Measurements from ENCODE around the gene TP53I11.

The TP53I11 gene

GRCh38 chr11:44950625-44951476, at the start of gene TP53I11:
Gene TP53I11, minus strand, starts transcription at chr11:44950883. Its CDS starts 12,548 bp downstream, at chr11:44938335.
- H3K4me3 ChIP-seq (ENCODE audit: control insufficient read depth, low read depth, low read length): peak within 1 kb of the TSS; percentile 61
- peak; percentile 37 for TF ChIP-seq CTCF (IDR thresholded peaks at IDR 0.05; ENCODE audit: control insufficient read depth, insufficient read depth, low read depth, low read length, missing control alignments)

GRCh38 chr11:44999068-44999467, 48.4 kb upstream of the TP53I11 start:
- no peak for TF ChIP-seq CTCF (IDR thresholded peaks at IDR 0.05; ENCODE audit: control insufficient read depth, insufficient read depth, low read depth, low read length, missing control alignments)
- H3K4me3 ChIP-seq (ENCODE audit: control insufficient read depth, low read depth, low read length): no peak overlapping the region
- DNase-seq (ENCODE audit: low read depth): no peak

More at GRCh38 chr11:44950625-44951476, at the start of gene TP53I11:
- DNase-seq (ENCODE audit: low read depth): no peak

GRCh38 chr11:44998051-44998450, 47.4 kb upstream of the TP53I11 start:
- DNase-seq (ENCODE audit: low read depth): no peak
- no peak overlapping the region for H3K4me3 ChIP-seq (ENCODE audit: control insufficient read depth, low read depth, low read length)
- no peak for TF ChIP-seq CTCF (IDR thresholded peaks at IDR 0.05; ENCODE audit: control insufficient read depth, insufficient read depth, low read depth, low read length, missing control alignments)

- no peak overlapping the region for H3K4me3 ChIP-seq (ENCODE audit: control insufficient read depth, low read depth, low read length)
- no peak for DNase-seq (ENCODE audit: low read depth)
- TF ChIP-seq CTCF (IDR thresholded peaks at IDR 0.05; ENCODE audit: control insufficient read depth, insufficient read depth, low read depth, low read length, missing control alignments): no peak
These were observed 46.9 kb upstream of the TP53I11 start for GRCh38 chr11:44997566-44997965.

- no peak for TF ChIP-seq CTCF (IDR thresholded peaks at IDR 0.05; ENCODE audit: control insufficient read depth, insufficient read depth, low read depth, low read length, missing control alignments)
- DNase-seq (ENCODE audit: low read depth): no peak
- no peak overlapping the region for H3K4me3 ChIP-seq (ENCODE audit: control insufficient read depth, low read depth, low read length)
These were observed 44.1 kb upstream of the TP53I11 start for GRCh38 chr11:44994753-44995152.

- TF ChIP-seq CTCF (IDR thresholded peaks at IDR 0.05; ENCODE audit: control insufficient read depth, insufficient read depth, low read depth, low read length, missing control alignments): no peak
- no peak overlapping the region for H3K4me3 ChIP-seq (ENCODE audit: control insufficient read depth, low read depth, low read length)
- no peak for DNase-seq (ENCODE audit: low read depth)
These were observed 43.5 kb upstream of the TP53I11 start for GRCh38 chr11:44993971-44994704.
